A673 (cell line): ENCODE measurements around the gene HDDC3. TPM values are rescaled to one million over a fixed set of nuclear protein-coding genes. Genes with fewer than 3 reads are reported as not detected.

Experiments used
- BruUV-seq: library from RNA; stranded (reverse); fragments of 400-500 nt; replicated peaks from 2 replicates; lab custom pipeline; 2021; lab: Mats Ljungman, UMichigan
- CTCF ChIA-PET: fragments of 300-600 bp; sonication (Branson Sonifier 250); formaldehyde crosslinking; loops from one replicate; lab custom pipeline; 2022; ENCODE audit warnings: antibody characterized with exemption; lab: Charles Lee
- POLR2A ChIA-PET: fragments of 300-600 bp; sonication (Branson Sonifier 250); formaldehyde crosslinking; loops from one replicate; lab custom pipeline; 2022; ENCODE audit warnings: antibody characterized with exemption; ENCODE audit not compliant: low non-redundant PET; lab: Charles Lee
- DNase-seq: peaks from one replicate; pipeline ENCODE4 v3.0.0-alpha.2; 2015; ENCODE audit warnings: low spot score
- H3K27ac ChIP-seq: fragments of 200-600 bp; sonication (generic); 2 replicates; pipeline ENCODE4 v1.5.1; 2016; ENCODE audit warnings: mixed run types, low read depth, mild to moderate bottlenecking, mixed read lengths, antibody characterized with exemption, low read length; ENCODE audit not compliant: poor library complexity, severe bottlenecking
- H3K27me3 ChIP-seq: fragments of 200-600 bp; sonication (generic); replicated peaks from 2 replicates; pipeline ENCODE4 v1.6.1; 2017; ENCODE audit warnings: mixed run types, low read depth, mild to moderate bottlenecking, mixed read lengths, antibody characterized with exemption, low read length; ENCODE audit not compliant: insufficient read depth, poor library complexity
- H3K36me3 ChIP-seq: fragments of 200-600 bp; sonication (generic); 2 replicates; pipeline ENCODE4 v1.6.1; 2016; ENCODE audit warnings: mixed run types, mild to moderate bottlenecking, mixed read lengths, antibody characterized with exemption, low read length; ENCODE audit not compliant: insufficient read depth, poor library complexity, severe bottlenecking
- H3K4me1 ChIP-seq: fragments of 200-600 bp; sonication (generic); 2 replicates; pipeline ENCODE4 v1.6.1; 2017; ENCODE audit warnings: mixed run types, mild to moderate bottlenecking, mixed read lengths, antibody characterized with exemption, low read length; ENCODE audit not compliant: insufficient read depth, poor library complexity, severe bottlenecking
- H3K4me3 ChIP-seq: fragments of 200-600 bp; sonication (generic); 2 replicates; pipeline ENCODE4 v1.5.1; 2016; ENCODE audit warnings: low read depth, mixed run types, mild to moderate bottlenecking, mixed read lengths, low read length; ENCODE audit not compliant: poor library complexity, severe bottlenecking
- H3K9me3 ChIP-seq: fragments of 200-600 bp; sonication (generic); 2 replicates; pipeline ENCODE4 v1.6.1; 2016; ENCODE audit warnings: mixed run types, low read depth, mild to moderate bottlenecking, mixed read lengths, antibody characterized with exemption, low read length; ENCODE audit not compliant: poor library complexity, severe bottlenecking
- EZH2 ChIP-seq: fragments of 200-600 bp; sonication (generic); IDR thresholded peaks from 2 replicates; pipeline ENCODE4 v1.6.1; 2017; ENCODE audit warnings: borderline replicate concordance, low read depth, mild to moderate bottlenecking, mixed read lengths, antibody characterized with exemption, low read length; ENCODE audit not compliant: poor library complexity, severe bottlenecking
- intact Hi-C: fragments of 100-400 bp; cut with micrococcal nuclease; formaldehyde crosslinking; loops from one replicate; pipeline ENCODE4 v1.10.0; 2022; ENCODE audit not compliant: unreplicated experiment
- total RNA-seq: library from RNA; stranded (reverse); gene quantifications from 2 replicates; pipeline ENCODE4 v1.2.3, GENCODE V29; 2021
- TF ChIP-seq, protein P1 (sequence below): fragments of 300-800, 200-600 bp; sonication (generic); conservative IDR thresholded peaks from 2 replicates; pipeline ENCODE4 v1.5.1; 2017; ENCODE audit warnings: low read depth, mild to moderate bottlenecking, antibody characterized with exemption, low read length, moderate library complexity, mixed read lengths

Gene HDDC3
- total RNA-seq, 1 experiment from 2014 or later = 23.9 TPM

- POLR2A ChIA-PET = no interaction called here
- BruUV-seq = no TSS peak
- intact Hi-C loops = no loop called here
- no peak overlapping the region for H3K4me3 ChIP-seq
- CTCF ChIA-PET = interaction anchor here (0.6 kb wide), 1 partner anchor 600 kb away, joined by 4 read pairs; no protein-coding TSS in a partner anchor
- no peaks in the 10 kb centered on the region for H3K9me3 ChIP-seq
- no peaks in the 10 kb centered on the region for H3K27me3 ChIP-seq
- H3K27ac ChIP-seq = no peak overlapping the region
- no peak for DNase-seq
- TF ChIP-seq, protein P1, sequence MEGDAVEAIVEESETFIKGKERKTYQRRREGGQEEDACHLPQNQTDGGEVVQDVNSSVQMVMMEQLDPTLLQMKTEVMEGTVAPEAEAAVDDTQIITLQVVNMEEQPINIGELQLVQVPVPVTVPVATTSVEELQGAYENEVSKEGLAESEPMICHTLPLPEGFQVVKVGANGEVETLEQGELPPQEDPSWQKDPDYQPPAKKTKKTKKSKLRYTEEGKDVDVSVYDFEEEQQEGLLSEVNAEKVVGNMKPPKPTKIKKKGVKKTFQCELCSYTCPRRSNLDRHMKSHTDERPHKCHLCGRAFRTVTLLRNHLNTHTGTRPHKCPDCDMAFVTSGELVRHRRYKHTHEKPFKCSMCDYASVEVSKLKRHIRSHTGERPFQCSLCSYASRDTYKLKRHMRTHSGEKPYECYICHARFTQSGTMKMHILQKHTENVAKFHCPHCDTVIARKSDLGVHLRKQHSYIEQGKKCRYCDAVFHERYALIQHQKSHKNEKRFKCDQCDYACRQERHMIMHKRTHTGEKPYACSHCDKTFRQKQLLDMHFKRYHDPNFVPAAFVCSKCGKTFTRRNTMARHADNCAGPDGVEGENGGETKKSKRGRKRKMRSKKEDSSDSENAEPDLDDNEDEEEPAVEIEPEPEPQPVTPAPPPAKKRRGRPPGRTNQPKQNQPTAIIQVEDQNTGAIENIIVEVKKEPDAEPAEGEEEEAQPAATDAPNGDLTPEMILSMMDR = no peak
- no peak for TF ChIP-seq EZH2
- H3K36me3 ChIP-seq = peaks cover 28% of the 10 kb centered on the region
- H3K4me1 ChIP-seq = peaks cover 11% of the 10 kb centered on the region
Measured at GRCh38 chr15:90952901-90953677, 20.7 kb upstream of the HDDC3 start.

GRCh38 chr15:90950676-90951075, 18.3 kb upstream of the HDDC3 start:
- H3K36me3 ChIP-seq = peaks cover 28% of the 10 kb centered on the region
- H3K4me3 ChIP-seq = no peak overlapping the region
- ChIA-PET POLR2A (no interaction called here), CTCF (no interaction called here)
- H3K9me3 ChIP-seq = no peaks in the 10 kb centered on the region
- TF ChIP-seq, protein P1 = no peak
- no peak for TF ChIP-seq EZH2
- no TSS peak for BruUV-seq
- no peaks in the 10 kb centered on the region for H3K27me3 ChIP-seq
- H3K27ac ChIP-seq = no peak overlapping the region
- DNase-seq = no peak
- intact Hi-C loops = no loop called here
- H3K4me1 ChIP-seq = peaks cover 6% of the 10 kb centered on the region

DNA sequence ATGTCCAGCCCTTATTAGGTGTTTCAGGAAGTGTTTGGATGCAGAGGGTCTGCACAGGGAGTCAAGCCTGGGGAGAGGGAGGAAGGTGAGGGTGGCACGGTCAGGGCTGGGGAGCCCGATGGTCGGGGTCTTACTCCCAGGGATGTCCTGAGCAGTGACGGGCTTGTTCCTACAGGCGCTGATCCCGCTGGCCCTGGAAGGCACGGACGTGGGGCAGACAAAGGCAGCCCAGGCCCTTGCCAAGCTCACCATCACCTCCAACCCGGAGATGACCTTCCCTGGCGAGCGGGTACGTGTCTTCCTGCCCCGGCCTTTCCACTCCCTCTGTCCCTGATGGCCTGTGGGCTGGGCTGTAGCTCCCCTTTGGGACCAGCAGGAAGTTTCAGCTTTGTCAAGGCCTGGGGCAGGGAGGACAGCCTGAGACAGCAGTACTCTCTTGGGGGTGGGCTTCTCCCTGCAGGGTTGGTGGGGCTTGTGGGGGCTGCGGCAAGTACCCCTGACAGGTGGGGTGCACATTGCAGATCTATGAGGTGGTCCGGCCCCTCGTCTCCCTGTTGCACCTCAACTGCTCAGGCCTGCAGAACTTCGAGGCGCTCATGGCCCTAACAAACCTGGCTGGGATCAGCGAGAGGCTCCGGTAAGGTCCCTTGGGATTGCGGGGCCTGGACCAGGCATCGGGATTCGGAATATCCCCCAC, 17.8 kb upstream of the HDDC3 start:
- H3K27ac ChIP-seq = peak overlapping the region; percentile 30
- TF ChIP-seq, protein P1 = no peak
- TF ChIP-seq EZH2 = no peak
- H3K9me3 ChIP-seq = no peaks in the 10 kb centered on the region
- POLR2A ChIA-PET = no interaction called here
- intact Hi-C loops = no loop called here
- CTCF ChIA-PET = interaction anchor here (1.2 kb wide), 1 partner anchor 15 kb away, joined by 4 read pairs; the partner anchor contains the start of gene UNC45A
- H3K27me3 ChIP-seq = no peaks in the 10 kb centered on the region
- BruUV-seq = no TSS peak
- peaks cover 29% of the 10 kb centered on the region for H3K36me3 ChIP-seq
- H3K4me1 ChIP-seq = peaks cover under 1% of the 10 kb centered on the region
- DNase-seq = no peak
- H3K4me3 ChIP-seq = no peak overlapping the region
